Hindlimb muscle (tissue), 1 donor: ENCODE results near the gene SLC4A1AP. TPM values are rescaled to one million over a fixed set of nuclear protein-coding genes. Genes with fewer than 3 reads are reported as not detected.

ENCODE experiments used
- DNase-seq: peaks from one replicate; pipeline ENCODE4 v3.0.0-alpha.2; 2013
- polyA plus RNA-seq: library from polyadenylated mRNA; unstranded; fragments of 120-200 nt; gene quantifications from one replicate; pipeline ENCODE4 v1.2.1, GENCODE V29; 2013; ENCODE audit not compliant: insufficient read length

SLC4A1AP gene
- polyA plus RNA-seq, 1 donor, result 24.6 TPM

- DNase-seq, result no peak
Observed at GRCh38 chr2:27721884-27722485, 58.3 kb downstream of the SLC4A1AP start.

- peak; percentile 37 for DNase-seq
Observed at GRCh38 chr2:27723372-27724144, 59.9 kb downstream of the SLC4A1AP start.

GRCh38 chr2:27724191-27724590 lies 60.5 kb downstream of the SLC4A1AP start:
- DNase-seq, result no peak

GRCh38 chr2:27724905-27725701 lies 61.4 kb downstream of the SLC4A1AP start:
- peak; percentile 28 for DNase-seq

GRCh38 chr2:27727257-27727656 lies 63.6 kb downstream of the SLC4A1AP start:
- no peak for DNase-seq

GRCh38 chr2:27728081-27728858 lies 64.6 kb downstream of the SLC4A1AP start:
- DNase-seq, result no peak

- no peak for DNase-seq
Observed at GRCh38 chr2:27729198-27729597, 65.5 kb downstream of the SLC4A1AP start.

- no peak for DNase-seq
Observed at GRCh38 chr2:27729614-27730013, 65.9 kb downstream of the SLC4A1AP start.

GRCh38 chr2:27730261-27730662 lies 66.6 kb downstream of the SLC4A1AP start:
- DNase-seq, result no peak

- no peak for DNase-seq
Observed at GRCh38 chr2:27730980-27731691, 67.4 kb downstream of the SLC4A1AP start.

GRCh38 chr2:27734305-27734704 lies 70.6 kb downstream of the SLC4A1AP start:
- no peak for DNase-seq

GRCh38 chr2:27735263-27735904 lies 71.7 kb downstream of the SLC4A1AP start:
- peak; percentile 71 for DNase-seq

GRCh38 chr2:27736031-27736889 lies 72.6 kb downstream of the SLC4A1AP start:
- DNase-seq, result no peak

GRCh38 chr2:27736890-27737204 lies 73.2 kb downstream of the SLC4A1AP start:
- DNase-seq, result no peak

- no peak for DNase-seq
Observed at GRCh38 chr2:27737676-27738348, 74.1 kb downstream of the SLC4A1AP start.

- no peak for DNase-seq
Observed at GRCh38 chr2:27738349-27739057, 74.8 kb downstream of the SLC4A1AP start.

- DNase-seq, result no peak
Observed at GRCh38 chr2:27739058-27739373, 75.3 kb downstream of the SLC4A1AP start.

GRCh38 chr2:27741673-27742072 lies 78.0 kb downstream of the SLC4A1AP start:
- DNase-seq, result no peak

- DNase-seq, result no peak
Observed at GRCh38 chr2:27742571-27742970, 78.9 kb downstream of the SLC4A1AP start.
